Prostate gland (tissue), 2 donors: ENCODE measurements around the gene OR10T2.

Source experiments
- POLR2AphosphoS5 ChIP-seq: sonication (generic); formaldehyde crosslinking; IDR thresholded peaks from one replicate; pipeline ENCODE4 v1.6.1; 2017; ENCODE audit warnings: antibody characterized with exemption
- TF ChIP-seq, protein P1 (sequence below), 4 experiments: fragments of 200-600 bp in 2 of 4; fragments of 450-650 bp in 2 of 4; sonication (generic) in 2 of 4; IDR thresholded peaks; 1 replicate in 3 of 4; 2 replicates in 1 of 4; pipeline ENCODE4 v1.5.1; 2016 to 2019; ENCODE audit warnings: antibody characterized with exemption in 4 of 4, mild to moderate bottlenecking in 2 of 4, moderate library complexity in 2 of 4

DNA sequence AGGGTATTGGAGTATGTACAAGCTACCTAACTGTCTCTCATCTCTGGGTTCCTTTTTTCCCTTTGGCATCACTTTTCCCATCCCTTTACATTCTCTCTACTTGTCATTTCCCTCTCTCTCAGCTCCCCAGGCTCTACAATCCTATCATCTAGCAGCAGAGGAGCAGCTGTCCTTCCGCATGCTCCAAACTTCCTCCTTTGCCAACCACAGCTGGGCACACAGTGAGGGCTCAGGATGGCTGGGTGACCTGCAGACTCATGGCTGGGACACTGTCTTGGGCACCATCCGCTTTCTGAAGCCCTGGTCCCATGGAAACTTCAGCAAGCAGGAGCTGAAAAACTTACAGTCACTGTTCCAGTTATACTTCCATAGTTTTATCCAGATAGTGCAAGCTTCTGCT is 45.0 kb downstream of the OR10T2 start:
- no peak for TF ChIP-seq POLR2AphosphoS5
- TF ChIP-seq, protein P1, sequence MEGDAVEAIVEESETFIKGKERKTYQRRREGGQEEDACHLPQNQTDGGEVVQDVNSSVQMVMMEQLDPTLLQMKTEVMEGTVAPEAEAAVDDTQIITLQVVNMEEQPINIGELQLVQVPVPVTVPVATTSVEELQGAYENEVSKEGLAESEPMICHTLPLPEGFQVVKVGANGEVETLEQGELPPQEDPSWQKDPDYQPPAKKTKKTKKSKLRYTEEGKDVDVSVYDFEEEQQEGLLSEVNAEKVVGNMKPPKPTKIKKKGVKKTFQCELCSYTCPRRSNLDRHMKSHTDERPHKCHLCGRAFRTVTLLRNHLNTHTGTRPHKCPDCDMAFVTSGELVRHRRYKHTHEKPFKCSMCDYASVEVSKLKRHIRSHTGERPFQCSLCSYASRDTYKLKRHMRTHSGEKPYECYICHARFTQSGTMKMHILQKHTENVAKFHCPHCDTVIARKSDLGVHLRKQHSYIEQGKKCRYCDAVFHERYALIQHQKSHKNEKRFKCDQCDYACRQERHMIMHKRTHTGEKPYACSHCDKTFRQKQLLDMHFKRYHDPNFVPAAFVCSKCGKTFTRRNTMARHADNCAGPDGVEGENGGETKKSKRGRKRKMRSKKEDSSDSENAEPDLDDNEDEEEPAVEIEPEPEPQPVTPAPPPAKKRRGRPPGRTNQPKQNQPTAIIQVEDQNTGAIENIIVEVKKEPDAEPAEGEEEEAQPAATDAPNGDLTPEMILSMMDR (IDR thresholded peaks at IDR 0.05), result no peak
